Activated naive CD4-positive, alpha-beta T cell treated with anti-CD3 and anti-CD28 coated beads, Interleukin-2, amount 10 ng/mL, durations not matched to agents 7 days and 5 days (primary cell): ENCODE results near the gene SPINK6.

ENCODE experiments used
- CTCF ChIA-PET: fragments of 350-600 bp; sonication (Branson Sonifier 250); formaldehyde crosslinking; loops from one replicate; lab custom pipeline; 2021; ENCODE audit warnings: antibody characterized with exemption; lab: Charles Lee
- DNase-seq: peaks from one replicate; pipeline ENCODE4 v3.0.0-alpha.2; 2020
- H3K27ac Mint-ChIP-seq: one replicate; pipeline ENCODE4 v1.8.0; 2021; ENCODE audit warnings: mild to moderate bottlenecking, moderate library complexity, mixed read lengths
- H3K27me3 Mint-ChIP-seq: one replicate; pipeline ENCODE4 v1.8.0; 2021; ENCODE audit warnings: mild to moderate bottlenecking, mixed read lengths
- H3K36me3 Mint-ChIP-seq: one replicate; pipeline ENCODE4 v1.8.0; 2021; ENCODE audit warnings: mixed read lengths
- H3K4me1 Mint-ChIP-seq: one replicate; pipeline ENCODE4 v1.8.0; 2021; ENCODE audit warnings: mixed read lengths
- H3K4me3 Mint-ChIP-seq: one replicate; pipeline ENCODE4 v1.8.0; 2021; ENCODE audit warnings: mild to moderate bottlenecking, moderate library complexity, mixed read lengths
- H3K9me3 Mint-ChIP-seq: one replicate; pipeline ENCODE4 v1.8.0; 2021; ENCODE audit warnings: mixed read lengths

SPINK6 gene

DNA sequence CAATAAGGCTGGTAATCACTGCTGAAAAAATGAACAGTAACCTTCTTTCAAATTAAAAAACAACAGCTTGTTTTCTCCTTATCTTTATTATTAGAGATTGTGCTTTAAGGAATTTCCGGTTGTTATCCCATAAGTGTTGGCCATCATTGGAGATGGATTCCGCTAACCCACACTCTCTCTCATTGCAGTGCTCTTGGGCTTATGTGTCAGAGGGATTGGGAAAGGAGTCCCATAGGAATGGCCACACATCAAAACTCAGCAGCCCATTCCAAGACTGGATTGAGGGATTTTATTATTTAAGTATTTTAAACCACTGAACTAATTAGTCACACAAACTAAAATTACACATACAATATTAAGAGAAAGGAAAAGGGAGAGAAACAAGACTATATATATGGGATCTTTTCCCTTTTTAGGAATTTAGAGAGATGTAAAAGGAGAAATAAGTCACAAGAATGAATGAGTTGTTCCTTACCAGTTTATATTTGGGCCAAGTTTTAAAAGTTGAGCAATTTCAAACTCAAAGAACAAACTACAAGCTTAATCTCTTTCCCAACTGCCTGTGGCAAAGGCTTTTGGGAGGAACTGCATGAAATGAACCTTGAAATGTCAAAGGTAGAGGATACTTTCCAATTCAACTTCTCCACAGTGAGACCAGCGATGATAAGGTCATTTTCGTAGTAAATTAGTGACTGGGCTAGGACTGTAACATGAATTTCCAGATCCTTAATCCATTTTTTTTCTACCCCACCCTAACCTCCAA lies 2.4 kb downstream of the SPINK6 start:
- Mint-ChIP-seq H3K36me3 (no peaks in the 10 kb centered on the region), H3K27me3 (no peaks in the 10 kb centered on the region), H3K4me1 (no peaks in the 10 kb centered on the region), H3K27ac (no peak overlapping the region), H3K4me3 (no peak overlapping the region), H3K9me3 (no peaks in the 10 kb centered on the region)
- DNase-seq: no peak
- CTCF ChIA-PET: no interaction called here

DNA sequence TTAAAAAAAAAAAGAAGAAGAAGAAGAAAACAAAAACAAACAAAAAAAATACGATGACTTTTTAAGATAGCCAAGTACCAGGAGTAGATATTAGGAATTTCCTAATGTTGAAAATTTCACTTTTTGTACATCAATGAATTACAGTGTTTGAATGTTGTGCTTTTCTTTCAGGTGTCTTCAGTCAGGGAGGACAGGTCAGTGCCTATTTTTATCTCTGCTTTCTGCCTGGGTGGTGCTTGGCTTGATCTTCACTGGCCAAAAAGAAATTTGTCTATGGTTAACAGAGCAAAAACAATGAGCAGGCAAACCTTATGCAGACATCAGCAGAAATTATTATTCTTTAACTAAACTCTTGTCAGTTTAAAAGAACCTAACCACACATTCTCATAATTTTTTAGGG lies 3.0 kb downstream of the SPINK6 start:
- CTCF ChIA-PET: no interaction called here
- no peaks in the 10 kb centered on the region for H3K27me3 Mint-ChIP-seq
- H3K9me3 Mint-ChIP-seq: no peaks in the 10 kb centered on the region
- no peak for DNase-seq
- H3K4me3 Mint-ChIP-seq: no peak overlapping the region
- H3K4me1 Mint-ChIP-seq: no peaks in the 10 kb centered on the region
- no peak overlapping the region for H3K27ac Mint-ChIP-seq
- no peaks in the 10 kb centered on the region for H3K36me3 Mint-ChIP-seq

DNA sequence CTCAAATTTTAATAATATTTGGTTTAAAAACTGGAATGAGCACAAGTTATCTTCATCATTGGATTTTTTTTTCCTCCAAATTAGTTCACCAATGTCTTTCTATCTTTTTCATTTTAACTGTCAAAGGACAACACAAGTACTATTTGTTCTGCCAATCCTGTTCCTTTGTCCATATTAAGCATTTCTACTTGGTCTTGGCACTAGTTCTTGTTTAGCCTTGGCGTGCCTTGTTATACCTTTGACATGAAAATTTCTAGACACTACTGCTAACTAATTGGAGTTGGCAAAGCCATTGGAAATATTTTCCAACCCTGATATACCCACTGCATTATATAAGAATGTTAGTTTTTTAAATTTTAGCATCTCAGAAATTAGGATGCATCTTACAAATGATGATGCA lies 3.8 kb downstream of the SPINK6 start:
- no peaks in the 10 kb centered on the region for H3K9me3 Mint-ChIP-seq
- H3K4me1 Mint-ChIP-seq: no peaks in the 10 kb centered on the region
- H3K27me3 Mint-ChIP-seq: no peaks in the 10 kb centered on the region
- CTCF ChIA-PET: no interaction called here
- no peak overlapping the region for H3K27ac Mint-ChIP-seq
- DNase-seq: no peak
- no peaks in the 10 kb centered on the region for H3K36me3 Mint-ChIP-seq
- H3K4me3 Mint-ChIP-seq: no peak overlapping the region

DNA sequence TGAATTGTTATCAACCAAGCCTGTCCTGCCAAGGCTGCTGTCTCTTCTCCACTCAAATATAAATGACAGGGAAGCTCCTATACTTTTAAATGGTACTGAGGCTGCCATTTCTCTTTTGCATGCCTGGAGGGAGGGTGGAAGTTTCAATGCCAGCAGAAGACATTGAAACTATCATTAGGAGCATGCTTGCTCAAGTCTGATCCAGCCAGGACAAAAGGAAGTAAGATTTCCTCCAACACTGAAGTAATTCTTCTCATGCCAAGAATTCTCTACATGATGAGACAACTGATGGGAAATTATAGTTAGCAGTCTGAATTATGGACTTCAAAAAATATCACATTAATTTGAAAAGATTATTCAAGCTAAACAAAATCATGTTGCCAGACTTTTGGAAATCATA lies 5.4 kb downstream of the SPINK6 start:
- no peaks in the 10 kb centered on the region for H3K4me1 Mint-ChIP-seq
- H3K36me3 Mint-ChIP-seq: no peaks in the 10 kb centered on the region
- CTCF ChIA-PET: no interaction called here
- no peaks in the 10 kb centered on the region for H3K9me3 Mint-ChIP-seq
- no peak overlapping the region for H3K4me3 Mint-ChIP-seq
- no peak for DNase-seq
- no peak overlapping the region for H3K27ac Mint-ChIP-seq
- no peaks in the 10 kb centered on the region for H3K27me3 Mint-ChIP-seq

DNA sequence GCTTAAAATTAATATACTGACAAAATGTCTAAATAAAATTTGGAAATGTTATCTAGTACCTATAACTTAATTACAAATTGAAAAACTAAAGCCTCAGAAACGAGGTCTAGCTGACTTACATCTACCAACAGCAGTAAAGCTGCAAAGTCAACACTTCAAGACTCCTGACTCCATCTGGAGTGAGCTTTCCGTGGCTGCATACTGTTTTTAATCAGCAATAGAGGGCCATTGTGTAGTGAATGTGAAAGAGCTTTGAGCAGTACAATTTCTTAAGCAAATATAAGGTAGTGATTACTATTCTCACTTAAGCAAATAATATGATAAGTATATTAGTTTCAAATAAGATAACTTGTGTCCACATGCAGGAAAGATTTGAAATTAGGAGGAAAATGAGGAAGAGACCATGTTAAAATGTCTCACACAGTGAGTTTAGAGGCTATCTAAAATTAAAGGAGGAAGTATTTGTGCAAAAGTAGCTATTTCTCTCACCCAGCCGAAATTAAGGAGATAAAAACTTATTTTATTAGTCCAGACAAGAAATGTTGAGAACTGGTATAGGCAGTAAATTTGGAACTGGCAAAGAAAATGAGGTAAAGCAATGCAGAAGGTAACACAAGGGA lies 6.4 kb downstream of the SPINK6 start:
- Mint-ChIP-seq H3K27me3 (no peaks in the 10 kb centered on the region), H3K27ac (no peak overlapping the region), H3K9me3 (no peaks in the 10 kb centered on the region), H3K4me3 (no peak overlapping the region), H3K4me1 (no peaks in the 10 kb centered on the region), H3K36me3 (no peaks in the 10 kb centered on the region)
- CTCF ChIA-PET: no interaction called here
- no peak for DNase-seq

DNA sequence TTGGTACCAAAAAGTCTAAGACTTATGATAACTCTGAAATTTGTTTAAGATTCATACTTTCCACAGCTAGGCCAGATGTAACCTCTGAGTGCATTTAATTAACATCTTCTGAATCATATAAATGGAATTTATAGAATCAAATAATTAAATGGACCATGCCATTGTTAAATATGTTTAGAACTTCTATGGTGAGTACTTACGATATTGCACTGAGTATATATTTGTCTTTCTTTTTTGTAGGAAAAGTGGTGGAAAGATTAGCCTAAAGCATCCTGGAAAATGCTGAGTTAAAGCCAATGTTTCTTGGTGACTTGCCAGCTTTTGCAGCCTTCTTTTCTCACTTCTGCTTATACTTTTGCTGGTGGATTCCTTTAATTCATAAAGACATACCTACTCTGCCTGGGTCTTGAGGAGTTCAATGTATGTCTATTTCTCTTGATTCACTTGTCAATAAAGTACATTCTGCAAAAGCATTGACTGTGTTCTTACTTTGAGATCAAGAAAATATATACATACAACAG lies 11.9 kb downstream of the SPINK6 start:
- no peak for DNase-seq

DNA sequence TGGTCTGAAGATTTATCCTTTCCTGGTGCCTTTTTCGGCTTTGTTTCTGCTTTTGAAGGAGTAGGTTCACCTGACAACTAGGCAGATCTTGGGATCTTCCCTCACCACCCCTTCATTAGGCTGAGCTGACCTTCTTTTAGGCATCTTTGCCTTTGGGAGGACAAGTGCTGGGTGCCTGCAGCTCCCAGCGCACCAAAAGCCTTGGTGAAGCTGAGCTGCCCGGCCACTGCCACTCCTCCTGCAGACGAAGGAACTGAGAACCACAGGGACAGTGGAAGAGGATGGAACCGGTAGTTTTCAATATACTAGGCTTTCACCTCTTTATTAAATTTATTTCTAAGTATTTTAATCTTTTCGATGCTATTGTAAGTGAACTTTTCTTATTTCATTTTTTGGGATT lies 18.7 kb downstream of the SPINK6 start:
- H3K4me3 Mint-ChIP-seq: no peak overlapping the region
- no peaks in the 10 kb centered on the region for H3K9me3 Mint-ChIP-seq
- CTCF ChIA-PET: no interaction called here
- H3K4me1 Mint-ChIP-seq: no peaks in the 10 kb centered on the region
- no peak overlapping the region for H3K27ac Mint-ChIP-seq
- no peaks in the 10 kb centered on the region for H3K36me3 Mint-ChIP-seq
- DNase-seq: no peak
- no peaks in the 10 kb centered on the region for H3K27me3 Mint-ChIP-seq

More for the DNA sequence above, 11.9 kb downstream of the SPINK6 start:
- Mint-ChIP-seq H3K27ac (no peak overlapping the region), H3K9me3 (no peaks in the 10 kb centered on the region), H3K4me3 (no peak overlapping the region), H3K4me1 (no peaks in the 10 kb centered on the region), H3K27me3 (no peaks in the 10 kb centered on the region), H3K36me3 (no peaks in the 10 kb centered on the region)
- CTCF ChIA-PET: no interaction called here

DNA sequence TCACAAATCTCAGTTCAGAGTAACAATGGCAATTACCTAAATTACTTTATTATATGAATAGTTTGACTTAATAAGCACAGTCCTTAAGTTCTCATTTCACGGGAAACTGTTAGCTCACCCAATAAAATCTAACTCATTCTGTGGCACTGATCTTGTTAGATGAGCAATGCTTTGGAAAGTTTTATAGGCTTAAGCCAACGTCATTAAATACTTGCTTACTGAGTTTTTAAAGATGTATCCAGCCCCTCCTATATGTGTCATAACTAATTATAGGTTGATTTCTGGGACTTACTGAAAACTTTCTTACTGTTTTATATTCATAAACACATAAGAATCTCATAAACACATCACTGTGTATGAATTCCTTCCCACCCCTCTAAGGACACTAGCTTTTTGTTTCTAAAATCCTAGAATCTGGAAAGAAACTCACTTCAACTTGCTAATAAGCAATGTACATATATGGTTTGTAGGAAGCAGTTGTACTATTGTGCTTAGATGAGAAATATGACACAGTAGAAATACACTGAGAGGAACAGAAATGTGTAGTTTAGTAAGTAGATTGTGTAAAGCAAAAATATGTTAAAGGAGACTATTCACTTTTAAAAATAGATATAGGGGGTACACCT lies 21.4 kb downstream of the SPINK6 start:
- no peak overlapping the region for H3K4me3 Mint-ChIP-seq
- H3K9me3 Mint-ChIP-seq: no peaks in the 10 kb centered on the region
- CTCF ChIA-PET: no interaction called here
- H3K27me3 Mint-ChIP-seq: no peaks in the 10 kb centered on the region
- H3K27ac Mint-ChIP-seq: no peak overlapping the region
- no peak for DNase-seq
- H3K36me3 Mint-ChIP-seq: no peaks in the 10 kb centered on the region
- no peaks in the 10 kb centered on the region for H3K4me1 Mint-ChIP-seq

DNA sequence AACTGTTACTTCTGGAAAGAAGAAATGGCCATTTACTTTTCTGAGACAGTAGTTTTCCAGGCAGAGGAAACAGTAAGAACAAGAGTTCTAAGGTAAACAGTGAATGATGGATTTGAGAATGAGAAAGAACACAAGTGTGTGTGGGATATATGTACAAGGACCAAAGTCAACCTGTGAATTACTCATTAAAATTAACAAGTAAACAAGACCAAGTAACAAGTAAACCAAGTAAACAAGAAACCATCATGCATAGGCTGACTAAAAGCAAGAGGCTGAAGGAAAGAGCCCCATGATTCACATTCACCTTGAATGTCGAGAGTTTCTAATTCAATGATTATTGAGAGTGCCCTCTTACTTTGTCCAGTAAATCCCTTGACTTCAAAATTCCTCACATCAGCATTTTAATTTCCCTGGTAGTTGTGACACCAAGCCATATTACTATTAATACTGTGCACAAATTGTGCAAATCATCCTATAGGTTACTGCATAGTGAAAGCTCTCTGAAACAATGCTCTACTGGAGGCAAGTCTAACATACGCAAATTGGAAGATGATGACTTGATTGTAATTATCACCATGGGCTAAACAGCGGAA lies 25.6 kb downstream of the SPINK6 start:
- no peaks in the 10 kb centered on the region for H3K4me1 Mint-ChIP-seq
- H3K27ac Mint-ChIP-seq: no peak overlapping the region
- CTCF ChIA-PET: no interaction called here
- no peaks in the 10 kb centered on the region for H3K27me3 Mint-ChIP-seq
- no peaks in the 10 kb centered on the region for H3K9me3 Mint-ChIP-seq
- no peak overlapping the region for H3K4me3 Mint-ChIP-seq
- DNase-seq: no peak
- H3K36me3 Mint-ChIP-seq: no peaks in the 10 kb centered on the region

DNA sequence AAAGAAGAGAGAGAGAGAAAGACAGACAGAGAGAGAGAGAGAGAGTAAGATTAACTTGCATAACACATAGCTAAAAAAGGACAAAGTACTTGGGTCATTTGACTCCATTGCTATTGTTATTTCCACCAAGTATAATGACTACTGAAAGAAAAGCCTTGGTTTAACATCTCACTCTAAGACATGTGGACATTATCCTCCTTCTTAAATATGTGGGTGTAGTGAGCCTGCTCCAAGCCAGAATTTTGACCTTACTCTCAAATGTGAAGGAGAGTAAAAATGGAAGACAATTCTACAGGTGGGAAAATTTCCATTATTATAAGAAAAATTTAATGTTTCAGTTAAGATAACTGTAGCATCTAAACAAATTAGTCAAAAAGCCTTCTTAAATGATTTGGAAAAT lies 27.0 kb downstream of the SPINK6 start:
- Mint-ChIP-seq H3K4me3 (no peak overlapping the region), H3K27me3 (no peaks in the 10 kb centered on the region), H3K9me3 (no peaks in the 10 kb centered on the region), H3K4me1 (no peaks in the 10 kb centered on the region), H3K36me3 (no peaks in the 10 kb centered on the region), H3K27ac (no peak overlapping the region)
- CTCF ChIA-PET: no interaction called here
- DNase-seq: no peak

DNA sequence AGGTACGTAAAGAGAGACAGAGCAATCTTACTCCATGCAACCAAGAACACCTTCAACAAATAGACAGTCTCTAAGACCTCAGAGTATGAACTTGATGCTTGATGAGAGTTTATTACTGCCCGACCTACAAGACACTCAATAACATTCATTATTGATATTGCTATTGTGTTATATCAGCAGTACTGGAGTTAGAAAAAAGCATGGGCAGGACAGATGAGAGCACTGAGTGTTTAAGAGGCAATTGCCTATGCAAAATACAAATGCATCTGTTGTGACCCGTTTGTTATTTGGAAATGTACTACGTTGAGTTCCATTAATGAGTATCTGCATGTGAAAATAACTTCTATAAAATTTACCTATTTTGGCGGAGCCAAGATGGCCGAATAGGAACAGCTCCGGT lies 27.4 kb downstream of the SPINK6 start:
- Mint-ChIP-seq H3K4me3 (no peak overlapping the region), H3K27me3 (no peaks in the 10 kb centered on the region), H3K36me3 (no peaks in the 10 kb centered on the region), H3K9me3 (no peaks in the 10 kb centered on the region), H3K27ac (no peak overlapping the region), H3K4me1 (no peaks in the 10 kb centered on the region)
- DNase-seq: no peak
- CTCF ChIA-PET: no interaction called here

DNA sequence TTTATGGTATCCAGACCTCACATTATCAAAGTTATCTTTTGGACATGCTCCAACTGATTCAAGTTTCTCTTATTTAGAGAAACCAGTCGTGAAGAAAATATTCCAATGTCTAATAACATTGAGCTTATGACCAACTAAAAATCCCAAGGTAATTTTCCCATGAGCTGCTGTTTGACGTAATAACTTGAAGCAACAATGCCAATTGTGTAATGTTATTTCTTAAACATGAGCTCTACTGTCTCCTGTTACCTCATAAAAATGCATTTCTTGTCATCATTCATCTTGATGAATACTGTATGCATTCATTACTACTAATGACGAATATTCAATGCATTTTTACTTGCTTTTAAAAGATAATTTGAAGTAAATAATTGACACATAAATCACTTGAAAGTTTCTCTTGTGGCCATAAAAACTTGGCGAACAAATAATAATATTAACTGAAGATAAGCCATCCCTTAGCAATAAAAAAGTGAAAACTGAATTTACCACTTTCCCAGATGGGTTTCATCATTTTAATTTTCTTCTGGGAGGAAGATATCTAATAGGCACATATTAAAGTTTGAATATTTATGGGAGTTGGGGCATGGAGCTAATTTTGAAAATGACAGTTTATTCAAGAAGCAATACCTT lies 35.1 kb downstream of the SPINK6 start:
- Mint-ChIP-seq H3K4me1 (no peaks in the 10 kb centered on the region), H3K4me3 (no peak overlapping the region), H3K9me3 (no peaks in the 10 kb centered on the region), H3K27ac (no peak overlapping the region), H3K36me3 (no peaks in the 10 kb centered on the region), H3K27me3 (no peaks in the 10 kb centered on the region)
- DNase-seq: no peak
- CTCF ChIA-PET: no interaction called here

DNA sequence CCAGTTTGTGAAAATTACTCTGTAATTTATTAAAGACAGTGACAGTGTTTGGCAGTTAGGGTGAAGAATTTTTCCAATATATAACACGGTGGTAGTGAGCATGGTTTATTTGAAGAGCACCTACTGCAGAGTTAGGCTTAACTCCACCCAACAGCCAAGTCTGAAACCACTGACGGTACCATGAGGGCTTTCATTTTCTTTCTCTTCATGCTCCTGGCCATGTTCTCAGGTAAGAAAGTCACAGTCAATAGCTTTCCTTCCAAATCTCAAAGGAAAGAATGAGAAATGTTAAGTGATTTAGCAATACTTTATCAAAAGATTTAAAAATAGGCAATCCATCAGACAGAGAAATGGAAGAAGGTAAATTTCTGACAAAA lies 35.6 kb downstream of the SPINK6 start, which contains the start of gene MARCOL:
Gene MARCOL (plus strand): TSS at position 108 of the 377 bp plus-strand sequence. CDS start 73 bp downstream, at position 181.
- no peak for DNase-seq
- Mint-ChIP-seq H3K4me1 (no peaks in the 10 kb centered on the region), H3K9me3 (no peaks in the 10 kb centered on the region), H3K27ac (no peak within 1 kb of the TSS), H3K4me3 (no peak within 1 kb of the TSS), H3K36me3 (no peaks in the 10 kb centered on the region), H3K27me3 (no peaks in the 10 kb centered on the region)
- CTCF ChIA-PET: no interaction called here

DNA sequence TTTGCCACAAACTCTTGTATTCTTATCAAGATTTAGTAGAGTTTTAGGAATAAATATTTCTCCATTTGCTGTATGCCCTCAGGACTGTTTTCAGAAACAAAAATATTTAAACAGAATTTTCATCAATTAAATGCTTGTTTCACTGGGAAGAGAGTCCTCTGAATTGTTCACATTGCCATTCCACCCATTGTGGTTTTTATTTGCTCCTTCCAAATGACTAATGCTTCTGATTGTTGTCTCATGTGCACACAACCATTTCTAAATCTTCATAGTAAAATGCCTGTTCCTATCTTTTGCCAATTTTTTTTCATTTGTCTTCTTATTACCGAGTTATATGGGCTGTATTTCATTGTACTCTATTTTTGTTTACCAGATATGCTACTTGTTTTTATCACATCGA lies 46.1 kb downstream of the SPINK6 start:
- Mint-ChIP-seq H3K27me3 (no peaks in the 10 kb centered on the region), H3K27ac (no peak overlapping the region), H3K9me3 (no peaks in the 10 kb centered on the region), H3K4me3 (no peak overlapping the region), H3K36me3 (no peaks in the 10 kb centered on the region), H3K4me1 (no peaks in the 10 kb centered on the region)
- CTCF ChIA-PET: no interaction called here
- DNase-seq: no peak
